OCI-LY1 (cell line): ENCODE measurements around the gene S100A5.
"Not testable (repeated sequence)": the region's sequence is repeated elsewhere in the genome, so short reads cannot be mapped to it uniquely, and the experiment has no call there.

Experiments used
- CTCF ChIP-seq: fragments of 200-600 bp; sonication (generic), shearing (Covaris generic); IDR thresholded peaks from 2 replicates; pipeline ENCODE4 v1.5.1; 2017; ENCODE audit warnings: mild to moderate bottlenecking, antibody characterized with exemption, low read length, moderate library complexity, mixed read lengths
- EZH2 ChIP-seq: fragments of 200-600 bp; sonication (generic), shearing (Covaris generic); IDR thresholded peaks from 2 replicates; pipeline ENCODE4 v1.8.0; 2017; ENCODE audit warnings: borderline replicate concordance, mixed run types, mild to moderate bottlenecking, antibody characterized with exemption, low read length, moderate library complexity, mixed read lengths

- not testable (repeated sequence) for TF ChIP-seq CTCF, EZH2
These were observed 42.1 kb upstream of the S100A5 start for GRCh38 chr1:153582836-153583235.
